Measurements from ENCODE around the gene PLCL2.

The PLCL2 gene

DNA sequence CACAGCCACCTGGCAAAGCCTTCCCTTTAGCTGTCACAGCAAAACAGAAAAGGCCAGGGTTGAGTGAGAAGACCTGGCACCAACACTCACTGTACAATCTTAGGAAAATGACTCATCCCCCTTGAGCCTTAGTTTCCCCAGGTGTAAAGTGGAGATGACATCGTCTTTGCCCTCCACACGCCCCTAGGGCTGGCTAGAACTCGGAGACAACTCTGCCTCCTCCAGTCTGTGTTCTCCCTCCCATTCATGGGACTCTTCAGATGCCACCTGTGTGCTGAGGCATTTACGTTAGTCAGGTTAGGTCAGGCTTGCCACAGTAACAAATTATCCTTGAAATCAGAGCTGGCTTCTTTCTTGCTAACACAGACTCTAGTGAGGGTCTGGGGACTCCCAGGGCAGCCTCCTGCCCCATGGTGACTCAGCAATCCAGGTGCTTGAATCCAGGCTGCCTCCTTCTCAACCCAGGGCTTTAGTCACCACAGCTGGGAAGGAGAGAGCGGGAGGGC lies 252.6 kb downstream of the PLCL2 start:
- Histone ChIP-seq H3K27me3 (ENCODE audit: control insufficient read depth, insufficient read depth, low read length, poor library complexity, severe bottlenecking) (no peaks in the 10 kb centered on the region), H3K9me3 (ENCODE audit: control insufficient read depth, low read length) (no peaks in the 10 kb centered on the region), H3K27ac (ENCODE audit: insufficient read depth, low read depth, low read length, poor library complexity, severe bottlenecking) (no peak overlapping the region), H3K4me1 (ENCODE audit: control insufficient read depth, insufficient read depth, low read length) (peaks cover 7% of the 10 kb centered on the region), H3K4me3 (ENCODE audit: insufficient read depth, low read depth, low read length) (no peak overlapping the region), H3K36me3 (ENCODE audit: control insufficient read depth, insufficient read depth, low read length) (no peaks in the 10 kb centered on the region)
- WGBS, 2 experiments: 94 to 95% methylated on average over 5 of the region's 5 CpGs

DNA sequence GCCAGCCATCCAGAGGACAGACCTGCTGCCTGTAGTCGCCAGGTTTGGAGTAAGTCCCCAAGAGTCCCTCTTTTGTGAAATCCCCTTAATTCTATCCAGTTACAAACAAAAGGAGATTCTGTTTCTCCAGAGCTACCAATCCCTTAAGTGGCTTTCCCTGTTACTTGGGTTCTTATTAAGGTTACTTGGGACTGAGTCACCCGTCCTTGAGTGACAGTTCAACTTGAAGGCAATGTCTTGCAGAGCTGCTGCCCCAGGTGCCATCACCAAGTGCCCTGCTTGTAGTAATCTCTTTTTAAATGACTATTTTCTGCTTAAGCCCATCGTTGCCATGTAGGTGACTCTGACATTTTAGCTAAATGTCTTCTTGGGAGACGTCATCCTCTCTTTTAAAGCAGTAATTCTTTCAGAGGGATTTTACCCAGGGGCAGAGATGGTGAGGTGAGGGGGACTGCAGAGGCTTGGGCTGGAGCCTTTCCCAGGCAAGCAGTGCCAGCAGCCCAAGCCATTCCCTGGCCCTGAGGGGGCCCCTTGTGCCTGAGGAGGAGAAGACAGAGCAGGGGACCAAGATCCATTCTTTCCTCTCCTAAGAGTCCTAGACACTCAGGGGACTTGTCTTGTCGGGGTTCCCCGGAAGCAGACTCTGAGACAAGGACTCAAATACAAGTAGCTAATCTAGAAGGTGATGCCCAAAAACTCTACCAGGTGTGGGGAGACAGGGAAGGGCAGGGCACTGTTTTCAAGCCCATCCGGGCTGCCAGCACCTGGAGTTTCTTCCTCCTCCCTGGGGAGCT lies 253.7 kb downstream of the PLCL2 start:
- no peaks in the 10 kb centered on the region for H3K36me3 ChIP-seq (ENCODE audit: control insufficient read depth, insufficient read depth, low read length)
- H3K27me3 ChIP-seq (ENCODE audit: control insufficient read depth, insufficient read depth, low read length, poor library complexity, severe bottlenecking): no peaks in the 10 kb centered on the region
- no peaks in the 10 kb centered on the region for H3K9me3 ChIP-seq (ENCODE audit: control insufficient read depth, low read length)
- H3K4me1 ChIP-seq (ENCODE audit: control insufficient read depth, insufficient read depth, low read length): peaks cover 7% of the 10 kb centered on the region
- no peak overlapping the region for H3K27ac ChIP-seq (ENCODE audit: insufficient read depth, low read depth, low read length, poor library complexity, severe bottlenecking)
- 90 to 92% methylated on average over 7 of the region's 7 CpGs for WGBS, 2 experiments
- no peak overlapping the region for H3K4me3 ChIP-seq (ENCODE audit: insufficient read depth, low read depth, low read length)

Measured in ectodermal cell (in vitro differentiated cells).